HepG2 (cell line): ENCODE results near the gene RNU6-1. TPM values are rescaled to one million over a fixed set of nuclear protein-coding genes. Genes with fewer than 3 reads are reported as not detected.

Experiments
- ARID2 ChIP-seq: sonication (generic); formaldehyde crosslinking; IDR thresholded peaks from 2 replicates; pipeline ENCODE4 v1.8.1; 2022; ENCODE audit warnings: mild to moderate bottlenecking, missing genetic modification reagents, borderline replicate concordance
- CEBPZ ChIP-seq: IDR thresholded peaks from 2 replicates; pipeline ENCODE4 v1.6.1; 2012; ENCODE audit warnings: low read length, improper control_type of control experiment
- EZH2 ChIP-seq: conservative IDR thresholded peaks from 2 replicates; pipeline ENCODE4 v1.6.1; 2012; ENCODE audit warnings: mild to moderate bottlenecking, low read depth, low read length, moderate library complexity
- IKZF4 ChIP-seq: sonication (generic); formaldehyde crosslinking; IDR thresholded peaks from 2 replicates; pipeline ENCODE4 v1.5.1; 2020; ENCODE audit warnings: borderline replicate concordance, mild to moderate bottlenecking, low read depth, missing genetic modification reagents; ENCODE audit errors: not compliant biosample characterization
- MBNL3 ChIP-seq: fragments of 250-450 bp; sonication (Bioruptor Pico); conservative IDR thresholded peaks from 2 replicates; pipeline ENCODE4 v1.8.0; 2022; ENCODE audit warnings: mild to moderate bottlenecking, inconsistent platforms
- MTERF4 ChIP-seq: sonication (generic); formaldehyde crosslinking; IDR thresholded peaks from 2 replicates; pipeline ENCODE4 v1.8.0; 2023; ENCODE audit warnings: mild to moderate bottlenecking, missing genetic modification reagents
- PAWR ChIP-seq: sonication (generic); formaldehyde crosslinking; IDR thresholded peaks from 2 replicates; pipeline ENCODE4 v1.4.0; 2020; ENCODE audit warnings: missing genetic modification reagents, mild to moderate bottlenecking, borderline replicate concordance
- PHB2 ChIP-seq: fragments of 450-650 bp; IDR thresholded peaks from 2 replicates; pipeline ENCODE4 v1.6.1; 2018; ENCODE audit not compliant: partially characterized antibody
- PRMT3 ChIP-seq: sonication (generic); formaldehyde crosslinking; IDR thresholded peaks from 2 replicates; pipeline ENCODE4 v1.8.1; 2022; ENCODE audit warnings: low read depth, mild to moderate bottlenecking, moderate library complexity, missing genetic modification reagents, borderline replicate concordance
- TBX2 ChIP-seq: sonication (generic); formaldehyde crosslinking; IDR thresholded peaks from 2 replicates; pipeline ENCODE4 v1.5.0; 2020; ENCODE audit warnings: missing genetic modification reagents, mild to moderate bottlenecking, borderline replicate concordance
- TOPORS ChIP-seq: sonication (generic); formaldehyde crosslinking; IDR thresholded peaks from 2 replicates; pipeline ENCODE4 v1.8.0; 2023; ENCODE audit warnings: mild to moderate bottlenecking, missing genetic modification reagents
- ZBTB20 ChIP-seq: sonication (generic); formaldehyde crosslinking; IDR thresholded peaks from 2 replicates; pipeline ENCODE4 v1.8.1; 2023; ENCODE audit warnings: missing genetic modification reagents, low read depth, mild to moderate bottlenecking, borderline replicate concordance
- ZNF292 ChIP-seq: sonication (generic); formaldehyde crosslinking; IDR thresholded peaks from 2 replicates; pipeline ENCODE4 v1.8.1; 2022; ENCODE audit warnings: mild to moderate bottlenecking, low read depth, missing genetic modification reagents, borderline replicate concordance
- ZNF296 ChIP-seq: sonication (generic); formaldehyde crosslinking; conservative IDR thresholded peaks from 2 replicates; pipeline ENCODE4 v1.5.0; 2020; ENCODE audit warnings: mild to moderate bottlenecking, missing genetic modification reagents
- ZNF30 ChIP-seq: sonication (generic); formaldehyde crosslinking; IDR thresholded peaks from 2 replicates; pipeline ENCODE4 v1.5.0; 2020; ENCODE audit warnings: mild to moderate bottlenecking, missing genetic modification reagents
- ZNF543 ChIP-seq: sonication (generic); formaldehyde crosslinking; IDR thresholded peaks from 2 replicates; pipeline ENCODE4 v1.4.0; 2020; ENCODE audit warnings: mild to moderate bottlenecking, missing genetic modification reagents
- ZNF891 ChIP-seq: sonication (generic); formaldehyde crosslinking; IDR thresholded peaks from 2 replicates; pipeline ENCODE4 v1.5.0; 2020; ENCODE audit warnings: mild to moderate bottlenecking, missing genetic modification reagents
- polyA plus RNA-seq, 8 experiments: library from polyadenylated mRNA; depleted of rRNA in 3 of 8; stranded (reverse) in 7 of 8; unstranded in 1 of 8; fragments of >200 nt; fragmentation: Illumina TruSeq in 4 of 8; extraction: Trizol in 4 of 8; gene quantifications; 2 replicates each; pipeline versions ENCODE4 v1.2.1 to v1.2.3, GENCODE V29; 2011 to 2016; ENCODE audit warnings: low read depth in 4 of 8, missing spikeins in 1 of 8, mixed read lengths in 1 of 8; ENCODE audit not compliant: insufficient read depth in 1 of 8
- total RNA-seq, 5 experiments: library from RNA; depleted of rRNA; stranded (reverse); fragments of >200 nt; fragmentation: Illumina TruSeq; extraction: Trizol; gene quantifications; 2 replicates each; pipeline ENCODE4 v1.2.3, GENCODE V29; 2016; ENCODE audit warnings: low read depth in 1 of 5
- TF ChIP-seq, protein P1 (sequence below): sonication (generic); formaldehyde crosslinking; IDR thresholded peaks from 2 replicates; pipeline ENCODE4 v1.5.0; 2020; ENCODE audit warnings: mild to moderate bottlenecking, missing genetic modification reagents, moderate library complexity
- TF ChIP-seq, protein P2 (sequence below): sonication (generic); formaldehyde crosslinking; IDR thresholded peaks from 2 replicates; pipeline ENCODE4 v1.5.1; 2020; ENCODE audit warnings: mild to moderate bottlenecking, missing genetic modification reagents, borderline replicate concordance
- TF ChIP-seq, protein P3 (sequence below): sonication (generic); formaldehyde crosslinking; IDR thresholded peaks from 2 replicates; pipeline ENCODE4 v1.8.0; 2022; ENCODE audit warnings: mild to moderate bottlenecking, missing genetic modification reagents, moderate library complexity

Gene RNU6-1
- total and polyA plus RNA-seq, 2 of the 13 experiments (the other 11 are each of a cell fraction or from before 2014, with no cell fraction given) = under 0.01 TPM; not detected in 1

DNA sequence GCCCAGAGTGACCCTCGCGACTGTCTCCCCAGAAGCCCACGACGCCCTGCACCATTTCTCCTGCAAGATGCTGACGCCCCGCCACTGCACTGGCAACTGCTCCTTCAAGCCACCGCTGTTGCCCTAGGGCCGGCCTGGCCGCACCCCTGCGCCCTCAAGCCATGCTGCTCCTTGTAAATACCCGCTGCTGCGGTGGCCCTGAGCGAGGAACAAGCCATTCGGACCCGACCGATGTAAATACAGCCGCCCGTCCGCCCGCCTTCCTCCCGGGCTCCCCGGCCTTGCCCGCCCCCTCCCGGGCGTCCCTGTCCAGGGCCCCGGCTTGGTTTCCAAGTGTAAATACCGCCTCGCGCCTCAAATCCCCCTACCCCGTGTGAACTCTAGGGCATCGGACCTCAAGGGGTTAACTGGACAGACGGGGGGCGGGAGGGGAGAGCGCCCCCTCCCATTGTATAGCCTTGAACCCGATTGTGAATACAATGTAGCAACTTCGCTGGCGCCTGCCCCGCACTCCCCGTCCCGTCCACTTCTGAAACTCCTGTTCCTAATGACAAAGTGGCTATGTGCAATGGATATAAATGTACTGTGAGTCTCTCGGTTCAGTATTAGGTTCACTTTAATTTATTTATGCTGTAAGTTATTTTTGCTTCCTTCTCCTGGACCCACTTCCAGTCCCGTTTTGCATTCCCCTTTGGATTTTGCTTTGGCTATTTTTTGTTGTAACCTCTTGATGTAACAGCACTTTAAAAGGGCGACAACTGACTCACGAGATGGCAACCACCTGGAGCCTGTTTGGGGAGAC is 5.9 kb downstream of the RNU6-1 start (continued):
- TF ChIP-seq, protein P1, sequence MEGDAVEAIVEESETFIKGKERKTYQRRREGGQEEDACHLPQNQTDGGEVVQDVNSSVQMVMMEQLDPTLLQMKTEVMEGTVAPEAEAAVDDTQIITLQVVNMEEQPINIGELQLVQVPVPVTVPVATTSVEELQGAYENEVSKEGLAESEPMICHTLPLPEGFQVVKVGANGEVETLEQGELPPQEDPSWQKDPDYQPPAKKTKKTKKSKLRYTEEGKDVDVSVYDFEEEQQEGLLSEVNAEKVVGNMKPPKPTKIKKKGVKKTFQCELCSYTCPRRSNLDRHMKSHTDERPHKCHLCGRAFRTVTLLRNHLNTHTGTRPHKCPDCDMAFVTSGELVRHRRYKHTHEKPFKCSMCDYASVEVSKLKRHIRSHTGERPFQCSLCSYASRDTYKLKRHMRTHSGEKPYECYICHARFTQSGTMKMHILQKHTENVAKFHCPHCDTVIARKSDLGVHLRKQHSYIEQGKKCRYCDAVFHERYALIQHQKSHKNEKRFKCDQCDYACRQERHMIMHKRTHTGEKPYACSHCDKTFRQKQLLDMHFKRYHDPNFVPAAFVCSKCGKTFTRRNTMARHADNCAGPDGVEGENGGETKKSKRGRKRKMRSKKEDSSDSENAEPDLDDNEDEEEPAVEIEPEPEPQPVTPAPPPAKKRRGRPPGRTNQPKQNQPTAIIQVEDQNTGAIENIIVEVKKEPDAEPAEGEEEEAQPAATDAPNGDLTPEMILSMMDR (CRISPR knock-in tag) = peak; percentile 81
- TF ChIP-seq PHB2 (no peak), ZNF543 (CRISPR knock-in tag) (no peak), ARID2 (no peak), MBNL3 (CRISPR knock-in tag) (no peak), CEBPZ (no peak), PAWR (CRISPR knock-in tag) (no peak), ZNF296 (no peak), TBX2 (CRISPR knock-in tag) (peak; percentile 46; the same call in 1 of the 2 replicates), ZNF292 (CRISPR knock-in tag) (no peak), EZH2 (0 out of 2 replicates have a peak, but pooled peaks have one; percentile 25), ZNF30 (CRISPR knock-in tag) (no peak), TOPORS (CRISPR knock-in tag) (no peak), ZNF891 (no peak), PRMT3 (CRISPR knock-in tag) (no peak), MTERF4 (no peak), ZBTB20 (CRISPR knock-in tag) (no peak), IKZF4 (CRISPR knock-in tag) (no peak)
- TF ChIP-seq, protein P2, sequence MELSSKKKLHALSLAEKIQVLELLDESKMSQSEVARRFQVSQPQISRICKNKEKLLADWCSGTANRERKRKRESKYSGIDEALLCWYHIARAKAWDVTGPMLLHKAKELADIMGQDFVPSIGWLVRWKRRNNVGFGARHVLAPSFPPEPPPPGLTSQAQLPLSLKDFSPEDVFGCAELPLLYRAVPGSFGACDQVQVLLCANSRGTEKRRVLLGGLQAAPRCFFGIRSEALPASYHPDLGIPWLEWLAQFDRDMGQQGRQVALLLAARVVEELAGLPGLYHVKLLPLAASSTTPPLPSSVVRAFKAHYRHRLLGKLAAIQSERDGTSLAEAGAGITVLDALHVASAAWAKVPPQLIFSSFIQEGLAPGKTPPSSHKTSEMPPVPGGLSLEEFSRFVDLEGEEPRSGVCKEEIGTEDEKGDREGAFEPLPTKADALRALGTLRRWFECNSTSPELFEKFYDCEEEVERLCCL (CRISPR knock-in tag) = no peak
- TF ChIP-seq, protein P3, sequence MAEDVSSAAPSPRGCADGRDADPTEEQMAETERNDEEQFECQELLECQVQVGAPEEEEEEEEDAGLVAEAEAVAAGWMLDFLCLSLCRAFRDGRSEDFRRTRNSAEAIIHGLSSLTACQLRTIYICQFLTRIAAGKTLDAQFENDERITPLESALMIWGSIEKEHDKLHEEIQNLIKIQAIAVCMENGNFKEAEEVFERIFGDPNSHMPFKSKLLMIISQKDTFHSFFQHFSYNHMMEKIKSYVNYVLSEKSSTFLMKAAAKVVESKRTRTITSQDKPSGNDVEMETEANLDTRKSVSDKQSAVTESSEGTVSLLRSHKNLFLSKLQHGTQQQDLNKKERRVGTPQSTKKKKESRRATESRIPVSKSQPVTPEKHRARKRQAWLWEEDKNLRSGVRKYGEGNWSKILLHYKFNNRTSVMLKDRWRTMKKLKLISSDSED = no peak
